Spleen (tissue), 11 donors: ENCODE data around the gene SLC35F5. TPM values are rescaled to one million over a fixed set of nuclear protein-coding genes. Genes with fewer than 3 reads are reported as not detected.

ENCODE experiments used
- DNase-seq: peaks from one replicate; pipeline ENCODE4 v3.0.0-alpha.2; 2020
- H3K27ac ChIP-seq, 8 donors: fragments of 200-600 bp; sonication (generic) in 7 of 8; 1 replicate in 4 of 8; 2 replicates in 4 of 8; pipeline versions ENCODE4 v1.5.0 to v1.8.0; 2016 to 2021; ENCODE audit warnings: inconsistent platforms in 4 of 8, mild to moderate bottlenecking in 4 of 8, moderate library complexity in 1 of 8
- H3K27me3 ChIP-seq, 7 donors: fragments of 200-600 bp; sonication (generic) in 6 of 7; replicated peaks in 1 of 7; 1 replicate in 4 of 7; 2 replicates in 3 of 7; pipeline versions ENCODE4 v1.5.0 to v1.8.0; 2016 to 2021; ENCODE audit warnings: inconsistent platforms in 3 of 7, mild to moderate bottlenecking in 1 of 7
- H3K36me3 ChIP-seq, 6 donors: fragments of 200-600 bp; sonication (generic) in 5 of 6; 1 replicate in 4 of 6; 2 replicates in 2 of 6; pipeline versions ENCODE4 v1.5.0 to v1.8.0; 2016 to 2021; ENCODE audit warnings: inconsistent platforms in 2 of 6
- H3K4me1 ChIP-seq, 6 donors: fragments of 200-600 bp; sonication (generic) in 5 of 6; 1 replicate in 3 of 6; 2 replicates in 3 of 6; pipeline versions ENCODE4 v1.5.0 to v1.8.0; 2016 to 2021; ENCODE audit warnings: inconsistent platforms in 3 of 6
- H3K4me3 ChIP-seq, 8 donors: fragments of 200-600 bp; sonication (generic) in 7 of 8; 1 replicate in 4 of 8; 2 replicates in 4 of 8; pipeline versions ENCODE4 v1.5.0 to v1.8.0; 2016 to 2021; ENCODE audit warnings: inconsistent platforms in 4 of 8, mild to moderate bottlenecking in 4 of 8, moderate library complexity in 2 of 8
- H3K9me3 ChIP-seq, 8 donors: fragments of 200-600 bp; sonication (generic) in 7 of 8; 1 replicate in 4 of 8; 2 replicates in 4 of 8; pipeline versions ENCODE4 v1.5.0 to v1.8.0; 2016 to 2021; ENCODE audit warnings: inconsistent platforms in 4 of 8
- CTCF ChIP-seq, 11 experiments: fragments of 200-600 bp in 7 of 11; fragments of 450-650 bp in 4 of 11; sonication (generic) in 4 of 11; IDR thresholded peaks in 8 of 11; conservative IDR thresholded peaks in 3 of 11; 1 replicate in 7 of 11; 2 replicates in 4 of 11; pipeline versions ENCODE4 v1.4.0 to v1.8.0; 2016 to 2021; ENCODE audit warnings: antibody characterized with exemption in 11 of 11, inconsistent platforms in 4 of 11, mild to moderate bottlenecking in 1 of 11
- POLR2A ChIP-seq, 3 donors: fragments of 450-650 bp; IDR thresholded peaks; one replicate each; pipeline ENCODE4 v1.5.1; 2017; ENCODE audit warnings: antibody characterized with exemption in 3 of 3, mild to moderate bottlenecking in 1 of 3
- POLR2AphosphoS5 ChIP-seq, 3 donors: sonication (generic); formaldehyde crosslinking; IDR thresholded peaks; one replicate each; pipeline ENCODE4 v1.5.1; 2017; ENCODE audit warnings: antibody characterized with exemption in 3 of 3
- WGBS, 5 donors: extraction: QIAGEN DNeasy Blood & Tissue Kit in 3 of 5; methylation state at CpG; one replicate each; pipeline versions ENCODE4 v1.1.5 to v1.1.7; 2013 to 2018; 5-methylcytosine and 5-hydroxymethylcytosine counted together
- intact Hi-C: fragments of 100-400 bp; cut with DNase I; formaldehyde crosslinking; loops from one replicate; pipeline ENCODE4 v1.15.0; 2023; ENCODE audit warnings: low total_unique reads
- polyA plus RNA-seq, 3 donors: library from polyadenylated mRNA; stranded (reverse); fragments of 200-250 nt; gene quantifications; one replicate each; pipeline ENCODE4 v1.2.1, GENCODE V29; 2013
- total RNA-seq, 7 donors: library from RNA; depleted of rRNA in 3 of 7; stranded (reverse); fragments of >200 nt in 3 of 7; fragmentation: NEBNext Ultra II Directional in 4 of 7; extraction: Animal tissue kit (Norgen Biotek cat#: 25700) in 4 of 7; gene quantifications; one replicate each; pipeline versions ENCODE4 v1.1.0 to v1.2.1, GENCODE V29; 2016 to 2021
- donor health status: healthy with polysubstance abuse.
- donor health status: DM: no; HTN: no; CAD: no; lungs with moderate emphysema.
- donor health status: DM: no; HTN: no; CAD: no.
- donor health status: Bipolar disorder and iron deficiency.
- donor health status: healthy.
- donor health status: DM: no; HTN: no; CAD: no.
- donor health status: DM: yes; HTN: yes; CAD: no.

SLC35F5 gene
- total and polyA plus RNA-seq, 10 donors: 10.4 to 104 (median 56.1) TPM

GRCh38 chr2:113796592-113797175 is 40.2 kb upstream of the SLC35F5 start:
- WGBS, 5 donors: 82 to 90% (median 86%) methylated on average over 6 of the region's 6 CpGs
- no peak overlapping the region for H3K27ac ChIP-seq
- peaks cover 0 to 17% (median 6%) of the 10 kb centered on the region in 6 donors for H3K4me1 ChIP-seq
- no peaks in the 10 kb centered on the region for H3K27me3 ChIP-seq
- H3K36me3 ChIP-seq: no peaks in the 10 kb centered on the region
- no peak for DNase-seq
- intact Hi-C loops: no loop called here
- TF ChIP-seq POLR2A (IDR thresholded peaks at IDR 0.05): no peak
- TF ChIP-seq CTCF (IDR thresholded peaks at IDR 0.05 in 8 of 11, conservative IDR thresholded peaks at IDR 0.05 in 3 of 11): no peak
- TF ChIP-seq POLR2AphosphoS5 (IDR thresholded peaks at IDR 0.05): no peak
- no peaks in the 10 kb centered on the region for H3K9me3 ChIP-seq
- no peak overlapping the region for H3K4me3 ChIP-seq

GRCh38 chr2:113795405-113795920 is 39.0 kb upstream of the SLC35F5 start:
- intact Hi-C loops: no loop called here
- WGBS, 5 donors: 74 to 92% (median 83%) methylated on average over 3 of the region's 3 CpGs
- H3K36me3 ChIP-seq: no peaks in the 10 kb centered on the region
- H3K27ac ChIP-seq: no peak overlapping the region
- no peak for DNase-seq
- peaks cover 0 to 29% (median 10%) of the 10 kb centered on the region in 6 donors for H3K4me1 ChIP-seq
- TF ChIP-seq POLR2A (IDR thresholded peaks at IDR 0.05) (no peak), CTCF (IDR thresholded peaks at IDR 0.05 in 8 of 11, conservative IDR thresholded peaks at IDR 0.05 in 3 of 11) (no peak), POLR2AphosphoS5 (IDR thresholded peaks at IDR 0.05) (no peak)
- no peaks in the 10 kb centered on the region for H3K27me3 ChIP-seq
- H3K4me3 ChIP-seq: no peak overlapping the region
- H3K9me3 ChIP-seq: no peaks in the 10 kb centered on the region

GRCh38 chr2:113791697-113792590 is 35.5 kb upstream of the SLC35F5 start:
- TF ChIP-seq CTCF (IDR thresholded peaks at IDR 0.05 in 8 of 11, conservative IDR thresholded peaks at IDR 0.05 in 3 of 11) (no peak), POLR2A (IDR thresholded peaks at IDR 0.05) (no peak), POLR2AphosphoS5 (IDR thresholded peaks at IDR 0.05) (no peak)
- intact Hi-C loops: no loop called here

More at GRCh38 chr2:113791697-113792590, 35.5 kb upstream of the SLC35F5 start:
- no peak for DNase-seq
- no peaks in the 10 kb centered on the region for H3K9me3 ChIP-seq
- no peaks in the 10 kb centered on the region for H3K27me3 ChIP-seq
- H3K4me3 ChIP-seq: peak overlapping the region in 2 of 8 donors; percentile 10 to 48
- 35 to 46% (median 40%) methylated on average over 5 of the region's 5 CpGs for WGBS, 5 donors
- H3K36me3 ChIP-seq: no peaks in the 10 kb centered on the region
- H3K27ac ChIP-seq: peak overlapping the region in 6 of 8 donors; percentile 6 to 66 (median 40)
- H3K4me1 ChIP-seq: peaks cover 0 to 22% (median 10%) of the 10 kb centered on the region in 6 donors
